Heart right ventricle (tissue), 16 donors: ENCODE measurements around the gene ZNF345. TPM values are rescaled to one million over a fixed set of nuclear protein-coding genes. Genes with fewer than 3 reads are reported as not detected.
A peak's percentile ranks its signal among the peaks of the same experiment; 100 is the strongest.

ENCODE experiments used
- ATAC-seq, 8 donors: fragments of 200-7000 bp; cut with Tn5 transposase; one replicate each; pipeline ENCODE4 v1.9.1; 2020; ENCODE audit warnings: mild to moderate bottlenecking in 8 of 8, moderate library complexity in 8 of 8, moderate number of reproducible peaks in 1 of 8
- DNase-seq, 2 donors: peaks; one replicate each; pipeline ENCODE4 v3.0.0-alpha.2; 2020
- H3K27ac ChIP-seq, 10 donors: fragments of 200-600 bp; sonication (generic) in 2 of 10; one replicate each; pipeline versions ENCODE4 v1.5.0 to v1.8.0; 2020 to 2022; ENCODE audit warnings: mild to moderate bottlenecking in 3 of 10
- H3K27me3 ChIP-seq, 7 donors: fragments of 200-600 bp; one replicate each; pipeline ENCODE4 v1.8.0; 2021 to 2022; ENCODE audit warnings: mild to moderate bottlenecking in 2 of 7
- H3K36me3 ChIP-seq, 9 donors: fragments of 200-600 bp; sonication (generic) in 1 of 9; one replicate each; pipeline versions ENCODE4 v1.5.0 to v1.8.0; 2020 to 2022; ENCODE audit warnings: mild to moderate bottlenecking in 2 of 9
- H3K4me1 ChIP-seq, 9 donors: fragments of 200-600 bp; sonication (generic) in 1 of 9; one replicate each; pipeline versions ENCODE4 v1.5.0 to v1.8.0; 2020 to 2022; ENCODE audit warnings: mild to moderate bottlenecking in 4 of 9
- H3K4me3 ChIP-seq, 10 donors: fragments of 200-600 bp; sonication (generic) in 2 of 10; one replicate each; pipeline versions ENCODE4 v1.5.0 to v1.8.0; 2020 to 2022; ENCODE audit warnings: mild to moderate bottlenecking in 7 of 10, moderate library complexity in 2 of 10
- H3K9me3 ChIP-seq, 11 donors: fragments of 200-600 bp in 10 of 11; sonication (generic) in 2 of 11; one replicate each; pipeline versions ENCODE4 v1.5.0 to v1.8.0; 2013 to 2022; ENCODE audit warnings: mild to moderate bottlenecking in 2 of 11, control low read depth in 1 of 11, moderate library complexity in 1 of 11
- WGBS, 2 donors: extraction: QIAGEN DNeasy Blood & Tissue Kit; methylation state at CpG; one replicate each; pipeline ENCODE4 v1.1.7; 2013; ENCODE audit warnings: inconsistent platforms in 1 of 2; 5-methylcytosine and 5-hydroxymethylcytosine counted together
- intact Hi-C, 10 donors: fragments of 100-400 bp; cut with DNase I; formaldehyde crosslinking; loops; one replicate each; pipeline versions ENCODE4 v1.11.1 to v1.14.2; 2022
- polyA plus RNA-seq, 2 donors: library from polyadenylated mRNA; stranded (reverse); fragments of 200-250 nt; gene quantifications; one replicate each; pipeline ENCODE4 v1.2.3, GENCODE V29; 2013
- total RNA-seq, 10 donors: library from RNA; stranded (reverse); fragmentation: NEBNext Ultra II Directional in 3 of 10; extraction: Animal tissue kit (Norgen Biotek cat#: 25700) in 3 of 10; gene quantifications; one replicate each; pipeline versions ENCODE4 v1.2.1 to v1.2.4, GENCODE V29; 2021 to 2023
- TF ChIP-seq, protein P1 (sequence below), 9 donors: fragments of 200-600 bp; sonication (generic) in 2 of 9; IDR thresholded peaks; one replicate each; pipeline versions ENCODE4 v1.5.0 to v1.8.0; 2021 to 2022; ENCODE audit warnings: antibody characterized with exemption in 9 of 9, mild to moderate bottlenecking in 5 of 9, moderate library complexity in 1 of 9
- donor health status: Arrhythmogenic right ventricular cardiomyopathy.
- donor health status: ischemic (EF 13 %, LVEDD 7.1; RV severe dilation, severe dysfunction).
- donor health status: healthy with polysubstance abuse.
- donor health status: DM: no; HTN: yes; CAD: no.
- donor health status: DM: no; HTN: no; CAD: no.
- donor health status: ischemic (EF 25% LVEDD 6.9; RV normal size, moderate dysfunction).
- donor health status: ischemic (EF 25% LVEDD 5.7; RV mildly dilated, moderate dysfunction).
- donor health status: healthy.
- donor health status: DM: yes; HTN: yes; CAD: no.
- donor health status: Ischemic cardiomyopathy.
- donor health status: ischemic (EF 35%, LVEDD 5.7; RV mildly dilated, moderate dysfunction).
- donor health status: nonischemic (EF 11% LVEDD 7.7; RV severe dilation, severe dysfunction).
- donor health status: DM: yes; HTN: yes; CAD: no.
- donor health status: PGD.
- donor health status: ischemic (EF 29% LVEDD 5.4; RV normal size, mild dysfunction).
- donor health status: nonischemic (EF 23%, LVEDD 6.1; RV moderate dilation, normal function).

ZNF345 gene
- total and polyA plus RNA-seq, 12 donors = 1.4 to 4.5 (median 3.0) TPM

- H3K27me3 ChIP-seq = no peaks in the 10 kb centered on the region
- WGBS, 2 donors = 4 to 8% methylated on average over 12 of the region's 12 CpGs
- H3K9me3 ChIP-seq = peaks cover 0 to 70% (median 19%) of the 10 kb centered on the region in 11 donors
- TF ChIP-seq, protein P1, sequence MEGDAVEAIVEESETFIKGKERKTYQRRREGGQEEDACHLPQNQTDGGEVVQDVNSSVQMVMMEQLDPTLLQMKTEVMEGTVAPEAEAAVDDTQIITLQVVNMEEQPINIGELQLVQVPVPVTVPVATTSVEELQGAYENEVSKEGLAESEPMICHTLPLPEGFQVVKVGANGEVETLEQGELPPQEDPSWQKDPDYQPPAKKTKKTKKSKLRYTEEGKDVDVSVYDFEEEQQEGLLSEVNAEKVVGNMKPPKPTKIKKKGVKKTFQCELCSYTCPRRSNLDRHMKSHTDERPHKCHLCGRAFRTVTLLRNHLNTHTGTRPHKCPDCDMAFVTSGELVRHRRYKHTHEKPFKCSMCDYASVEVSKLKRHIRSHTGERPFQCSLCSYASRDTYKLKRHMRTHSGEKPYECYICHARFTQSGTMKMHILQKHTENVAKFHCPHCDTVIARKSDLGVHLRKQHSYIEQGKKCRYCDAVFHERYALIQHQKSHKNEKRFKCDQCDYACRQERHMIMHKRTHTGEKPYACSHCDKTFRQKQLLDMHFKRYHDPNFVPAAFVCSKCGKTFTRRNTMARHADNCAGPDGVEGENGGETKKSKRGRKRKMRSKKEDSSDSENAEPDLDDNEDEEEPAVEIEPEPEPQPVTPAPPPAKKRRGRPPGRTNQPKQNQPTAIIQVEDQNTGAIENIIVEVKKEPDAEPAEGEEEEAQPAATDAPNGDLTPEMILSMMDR (IDR thresholded peaks at IDR 0.05) = no peak
- intact Hi-C loops = loop anchor here in 5 of 10 donors (1.0 to 10.0 kb wide), 6 partner anchors 11 to 264 kb away; partner anchors contain the start of genes ZNF345 (in 3 of the 5), ZNF850 (in 3 of the 5), ZNF461 (in 2 of the 5) and ZNF529 (in 1 of the 5)
- peaks cover 0 to 39% (median 13%) of the 10 kb centered on the region in 9 donors for H3K36me3 ChIP-seq
- H3K27ac ChIP-seq = peak overlapping the region; percentile 78 to 94 (median 92)
- peaks cover 0 to 24% (median 14%) of the 10 kb centered on the region in 9 donors for H3K4me1 ChIP-seq
- peak overlapping the region; percentile 56 to 80 (median 76) for H3K4me3 ChIP-seq
- DNase-seq (no peak), ATAC-seq (peak in 1 of 8 donors; percentile 20)
Measured at GRCh38 chr19:36838784-36839324, 11.8 kb upstream of the ZNF345 start.

GRCh38 chr19:36847968-36848367 is 2.7 kb upstream of the ZNF345 start:
- TF ChIP-seq, protein P1 (IDR thresholded peaks at IDR 0.05) = no peak
- intact Hi-C loops = no loop called here
- peaks cover 0 to 59% (median 0%) of the 10 kb centered on the region in 11 donors for H3K9me3 ChIP-seq
- no peak overlapping the region for H3K4me3 ChIP-seq
- H3K36me3 ChIP-seq = peaks cover 0 to 35% (median 0%) of the 10 kb centered on the region in 9 donors
- ATAC-seq (no peak), DNase-seq (no peak)
- WGBS, 2 donors = 92 to 93% methylated on average over 1 of the region's 1 CpG
- peaks cover 0 to 38% (median 17%) of the 10 kb centered on the region in 9 donors for H3K4me1 ChIP-seq
- no peaks in the 10 kb centered on the region for H3K27me3 ChIP-seq
- H3K27ac ChIP-seq = peak overlapping the region in 4 of 10 donors; percentile 89 to 94 (median 92)

DNA sequence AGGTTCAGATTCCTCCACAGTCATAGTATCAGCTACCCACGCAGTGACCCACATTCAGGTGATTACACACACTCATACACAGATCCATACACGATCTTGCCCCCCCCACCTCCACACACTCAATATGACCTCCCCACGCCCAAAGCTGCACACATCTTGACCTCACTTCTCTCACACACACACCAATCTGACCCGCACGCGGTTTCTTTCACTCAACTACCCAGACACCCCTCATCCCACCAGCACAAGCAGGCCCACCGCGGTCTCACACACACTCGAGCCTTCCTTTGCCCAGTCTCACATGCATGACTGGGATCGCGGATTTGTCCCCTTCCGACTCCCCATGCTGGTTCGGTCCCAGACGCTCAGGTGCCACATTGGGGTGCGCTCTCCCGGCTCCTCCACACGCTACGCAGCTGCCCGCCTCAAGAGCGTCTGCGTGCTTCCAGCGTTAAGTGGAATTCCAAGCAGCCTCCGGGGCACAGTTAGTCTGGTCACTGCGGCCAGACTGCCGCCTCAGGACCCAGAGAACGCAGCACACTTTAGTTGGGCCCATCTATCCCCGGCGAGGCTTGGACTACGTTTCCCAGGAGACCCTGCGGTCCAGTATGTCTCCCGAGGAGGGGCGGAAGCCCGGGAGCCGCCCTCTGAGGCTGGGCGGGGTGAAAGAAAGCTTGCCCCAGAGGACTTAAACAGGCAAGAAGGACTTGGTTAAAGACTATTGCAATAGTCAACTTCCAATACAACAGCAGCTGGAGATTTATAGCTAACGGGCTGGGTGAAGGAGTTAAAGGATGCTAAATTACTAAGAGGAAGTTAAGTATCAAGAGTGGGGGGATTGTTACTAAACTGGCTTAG is 746 bp upstream of the ZNF345 start:
- WGBS, 2 donors = 0% methylated on average over 36 of the region's 36 CpGs

More for the DNA sequence above, 746 bp upstream of the ZNF345 start:
- peak; percentile 97 to 99 (median 98) for ATAC-seq
- H3K36me3 ChIP-seq = peaks cover 0 to 38% (median 12%) of the 10 kb centered on the region in 9 donors
- H3K4me3 ChIP-seq = peak overlapping the region; percentile 46 to 92 (median 76)
- intact Hi-C loops = loop anchor here in 5 of 10 donors (1.0 to 5.0 kb wide), 6 partner anchors 12 to 943 kb away; partner anchors contain the start of genes ZNF790 (in 3 of the 5), ZNF568 (in 2 of the 5), ZNF829 (in 2 of the 5) and TYROBP (in 1 of the 5)
- H3K27me3 ChIP-seq = no peaks in the 10 kb centered on the region
- TF ChIP-seq, protein P1 (IDR thresholded peaks at IDR 0.05) = no peak
- peak overlapping the region; percentile 32 to 96 (median 92) for H3K27ac ChIP-seq
- peaks cover 0 to 58% (median 0%) of the 10 kb centered on the region in 11 donors for H3K9me3 ChIP-seq
- peaks cover 0 to 38% (median 17%) of the 10 kb centered on the region in 9 donors for H3K4me1 ChIP-seq
- peak; percentile 90 to 94 for DNase-seq
